NCI-H748 (cell line): Measurements from ENCODE around the gene PSMA2.

Experiments
- DNase-seq: peaks from one replicate; lab custom pipeline; 2025; ENCODE audit not compliant: unreplicated experiment; lab: John Stamatoyannopoulos, UW

The PSMA2 gene

GRCh38 chr7:42940985-42941847, 9.2 kb upstream of the PSMA2 start:
- DNase-seq: peak; percentile 72

- DNase-seq: no peak
Measured at GRCh38 chr7:42939457-42940240, 7.7 kb upstream of the PSMA2 start.

- DNase-seq: no peak
Measured at GRCh38 chr7:42935861-42936260, 3.9 kb upstream of the PSMA2 start.

- no peak for DNase-seq
Measured at GRCh38 chr7:42934291-42934690, 2.3 kb upstream of the PSMA2 start.

GRCh38 chr7:42932811-42933591, 1.0 kb upstream of the PSMA2 start:
- DNase-seq: peak; percentile 34

- no peak for DNase-seq
Measured at GRCh38 chr7:42931447-42931833, 534 bp downstream of the PSMA2 start.

GRCh38 chr7:42930889-42931288, 1.1 kb downstream of the PSMA2 start:
- no peak for DNase-seq

- no peak for DNase-seq
Measured at GRCh38 chr7:42929449-42929848, 2.5 kb downstream of the PSMA2 start.

- DNase-seq: no peak
Measured at GRCh38 chr7:42928754-42929153, 3.2 kb downstream of the PSMA2 start.

- no peak for DNase-seq
Measured at GRCh38 chr7:42926204-42926603, 5.8 kb downstream of the PSMA2 start.

GRCh38 chr7:42925630-42926029, 6.3 kb downstream of the PSMA2 start:
- DNase-seq: no peak

- DNase-seq: no peak
Measured at GRCh38 chr7:42924223-42924838, 7.6 kb downstream of the PSMA2 start.

GRCh38 chr7:42922017-42922753, 9.8 kb downstream of the PSMA2 start:
- no peak for DNase-seq

GRCh38 chr7:42915356-42915755, 16.6 kb downstream of the PSMA2 start:
- no peak for DNase-seq

GRCh38 chr7:42914421-42915045, 17.4 kb downstream of the PSMA2 start:
- DNase-seq: no peak

GRCh38 chr7:42914009-42914408, 18.0 kb downstream of the PSMA2 start:
- DNase-seq: no peak

- no peak for DNase-seq
Measured at GRCh38 chr7:42913591-42913990, 18.4 kb downstream of the PSMA2 start.

- DNase-seq: peak; percentile 97
Measured at GRCh38 chr7:42911454-42912447, 20.2 kb downstream of the PSMA2 start, which contains the start of gene C7orf25. Gene C7orf25, minus strand, starts transcription at chr7:42912070. Its CDS starts 1,170 bp downstream, at chr7:42910900.

- no peak for DNase-seq
Measured at GRCh38 chr7:42910306-42910705, 21.7 kb downstream of the PSMA2 start.
